Erythroblast (primary cell): ENCODE data around the gene RASSF7.

ENCODE experiments used
- GATA1 ChIP-seq: IDR thresholded peaks from 2 replicates; pipeline ENCODE4 v1.6.1; 2011; ENCODE audit warnings: low read depth, mild to moderate bottlenecking, control low read depth, low read length, moderate library complexity
- POLR2A ChIP-seq: IDR thresholded peaks from 2 replicates; pipeline ENCODE4 v1.6.1; 2011; ENCODE audit warnings: mild to moderate bottlenecking, low read length

GRCh38 chr11:559712-560304 is 962 bp upstream of the RASSF7 start:
- TF ChIP-seq POLR2A (no peak), GATA1 (no peak)
